ENCODE data around the gene ZSWIM9.

- TF ChIP-seq CTCF (IDR thresholded peaks at IDR 0.05; ENCODE audit: low read depth, low read length, missing input control) (no peak), RAD21 (IDR thresholded peaks at IDR 0.05) (no peak), YY1 (IDR thresholded peaks at IDR 0.05) (no peak), JUND (IDR thresholded peaks at IDR 0.05) (no peak), RXRA (IDR thresholded peaks at IDR 0.05) (no peak), REST (IDR thresholded peaks at IDR 0.05) (no peak), EGR1 (IDR thresholded peaks at IDR 0.05; ENCODE audit: low read depth in 2 of 2) (no peak), SP1 (IDR thresholded peaks at IDR 0.05) (no peak), MAX (IDR thresholded peaks at IDR 0.05) (no peak), ATF3 (IDR thresholded peaks at IDR 0.05) (no peak)
Observed at GRCh38 chr19:48176226-48176625, 5.7 kb downstream of the ZSWIM9 start.

All from liver (tissue), 3 donors.